CD4-positive, alpha-beta T cell treated with Interferon gamma for 1 hour (primary cell): ENCODE data around the gene FAM199X.
"Not testable (repeated sequence)": the region's sequence is repeated elsewhere in the genome, so short reads cannot be mapped to it uniquely, and the experiment has no call there.

Experiments used
- DNase-seq: peaks from one replicate; pipeline ENCODE4 v3.0.0-alpha.2; 2020

FAM199X gene

GRCh38 chrX:104193485-104193884, 27.2 kb downstream of the FAM199X start:
- DNase-seq: no peak

DNA sequence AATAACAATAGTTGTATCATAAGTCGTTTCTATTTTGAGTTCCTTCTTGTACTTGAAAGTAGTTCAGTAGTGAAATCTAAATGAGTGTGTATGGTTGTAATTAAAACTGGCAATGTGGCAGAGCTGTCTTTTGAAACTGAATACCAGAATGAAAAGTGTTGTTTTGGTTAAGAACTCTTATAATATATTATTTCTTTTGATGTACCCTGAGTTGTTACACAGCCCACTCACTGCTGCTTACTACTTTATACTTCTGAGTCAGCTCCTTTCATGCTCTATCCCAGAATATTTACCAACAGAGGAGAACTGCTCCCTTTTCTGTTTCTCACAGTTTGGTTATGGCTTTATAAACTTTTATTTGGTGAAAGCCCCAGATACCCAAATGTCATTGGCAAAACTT, 28.8 kb downstream of the FAM199X start:
- no peak for DNase-seq

GRCh38 chrX:104195489-104196084, 29.3 kb downstream of the FAM199X start:
- no peak for DNase-seq

DNA sequence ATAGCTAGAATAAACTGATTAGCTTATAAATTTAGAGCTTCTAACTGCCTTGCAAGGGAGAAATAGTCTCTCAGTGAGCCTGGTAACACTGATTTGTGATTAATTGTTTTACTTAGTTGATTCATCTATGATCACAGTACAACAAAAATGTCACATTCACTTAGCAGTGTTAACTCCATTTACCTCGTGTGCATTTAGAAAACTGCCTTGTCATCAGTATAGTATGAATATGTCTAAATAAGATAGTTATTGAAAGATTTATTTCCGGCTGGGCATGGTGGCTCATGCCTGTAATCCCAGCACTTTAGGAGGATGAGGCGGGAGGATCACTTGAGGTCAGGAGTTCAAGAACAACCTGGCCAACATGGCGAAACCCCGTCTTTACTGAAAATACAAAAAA, 39.3 kb downstream of the FAM199X start:
- no peak for DNase-seq

DNA sequence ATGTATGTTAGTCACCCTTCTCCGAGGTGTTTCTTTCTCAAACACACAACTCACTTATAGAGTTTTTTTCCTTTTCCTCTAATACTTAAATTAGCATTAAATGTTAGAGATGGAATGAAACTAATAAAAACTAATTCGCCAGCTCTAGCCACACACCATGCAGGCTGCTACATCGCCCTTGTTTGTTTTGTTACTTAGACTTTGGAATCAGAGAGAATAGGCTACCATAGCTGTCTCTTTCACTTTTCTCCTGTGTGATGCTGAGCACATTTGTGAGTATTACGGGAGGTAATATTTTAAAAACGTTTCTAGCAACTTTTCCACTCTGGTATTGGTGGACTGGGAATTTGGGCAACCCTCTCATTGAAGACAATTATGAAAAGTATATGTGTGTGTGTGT, 44.9 kb downstream of the FAM199X start:
- no peak for DNase-seq

DNA sequence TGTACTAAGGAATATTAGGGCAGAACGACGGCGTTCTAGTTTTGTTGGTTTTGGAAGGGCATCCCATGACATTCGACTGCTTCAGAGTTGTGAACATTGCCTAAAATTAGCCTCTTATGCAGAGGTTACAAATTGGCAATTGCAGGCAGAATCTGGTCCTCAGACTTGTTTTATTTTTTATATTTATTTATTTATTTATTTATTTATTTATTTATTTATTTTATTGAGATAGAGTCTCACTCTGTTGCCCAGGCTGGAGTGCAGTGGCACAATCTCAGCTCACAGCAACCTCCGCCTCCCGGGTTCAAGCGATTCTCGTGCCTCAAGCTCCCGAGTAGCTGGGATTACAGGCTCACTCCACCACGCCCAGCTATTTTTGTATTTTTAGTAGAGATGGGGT, 63.8 kb downstream of the FAM199X start:
- not testable (repeated sequence) for DNase-seq
